H1 (cell line): ENCODE data around the gene PEX3. TPM values are rescaled to one million over a fixed set of nuclear protein-coding genes. Genes with fewer than 3 reads are reported as not detected.

Experiments
- CTCF ChIA-PET: fragments of 300-600 bp; sonication (Branson Sonifier 250); formaldehyde crosslinking; loops from one replicate; lab custom pipeline; 2021; ENCODE audit not compliant: partially characterized antibody; lab: Charles Lee
- POLR2A ChIA-PET: fragments of 300-600 bp; sonication (Branson Sonifier 250); formaldehyde crosslinking; loops from one replicate; lab custom pipeline; 2021; ENCODE audit warnings: inconsistent platforms; ENCODE audit not compliant: partially characterized antibody; lab: Charles Lee
- DNase-seq, 2 experiments: peaks; one replicate each; pipeline versions ENCODE4 v3.0.0 to v3.0.0-alpha.2; 2010 to 2022; ENCODE audit warnings: low spot score in 2 of 2, low read depth in 1 of 2, mixed read lengths in 1 of 2
- FAIRE-seq: peaks from 2 replicates; lab custom pipeline; 2011; peaks lifted over from hg19 to GRCh38; lab: Jason Lieb, UNC
- H2AFZ ChIP-seq: 2 replicates; pipeline ENCODE4 v1.8.1; 2012; ENCODE audit warnings: low read length, inconsistent platforms
- H2AK5ac ChIP-seq: 2 replicates; pipeline ENCODE4 v1.6.1; 2013; ENCODE audit warnings: low read depth, low read length
- H2BK120ac ChIP-seq: replicated peaks from 2 replicates; pipeline ENCODE3; 2013; ENCODE audit warnings: low read depth, low read length, inconsistent platforms
- H2BK12ac ChIP-seq: 2 replicates; pipeline ENCODE4 v1.6.1; 2013; ENCODE audit warnings: low read depth, low read length
- H2BK15ac ChIP-seq: 2 replicates; pipeline ENCODE4 v1.6.1; 2013; ENCODE audit warnings: low read length
- H2BK20ac ChIP-seq: 2 replicates; pipeline ENCODE4 v1.6.1; 2013; ENCODE audit warnings: low read length
- H2BK5ac ChIP-seq: 2 replicates; pipeline ENCODE4 v1.6.1; 2013; ENCODE audit warnings: low read depth, low read length
- H3K14ac ChIP-seq: 2 replicates; pipeline ENCODE4 v1.6.1; 2013; ENCODE audit warnings: inconsistent platforms; ENCODE audit not compliant: insufficient read length
- H3K18ac ChIP-seq: 2 replicates; pipeline ENCODE4 v1.6.1; 2013; ENCODE audit warnings: low read length; ENCODE audit errors: extremely low read depth
- H3K23ac ChIP-seq: 2 replicates; pipeline ENCODE4 v1.6.1; 2013; ENCODE audit warnings: inconsistent platforms; ENCODE audit not compliant: insufficient read length
- H3K23me2 ChIP-seq: 2 replicates; pipeline ENCODE4 v1.6.1; 2013; ENCODE audit warnings: low read depth, low read length
- H3K27ac ChIP-seq: 2 replicates; pipeline ENCODE4 v1.6.1; 2011; ENCODE audit warnings: low read depth, low read length, inconsistent platforms
- H3K27me3 ChIP-seq, 4 experiments: replicated peaks in 1 of 4; 1 replicate in 1 of 4; 2 replicates in 3 of 4; pipeline versions ENCODE4 v1.6.1 to v1.8.1; 2011 to 2013; ENCODE audit warnings: low read length in 3 of 4, mild to moderate bottlenecking in 3 of 4, inconsistent platforms in 2 of 4, mixed read lengths in 2 of 4, moderate library complexity in 1 of 4; ENCODE audit not compliant: control insufficient read depth in 3 of 4, insufficient read depth in 3 of 4; ENCODE audit errors: extremely low read depth in 1 of 4
- H3K36me3 ChIP-seq, 4 experiments: 2 replicates each; pipeline versions ENCODE4 v1.6.1 to v1.8.1; 2011 to 2013; ENCODE audit warnings: mild to moderate bottlenecking in 4 of 4, low read length in 3 of 4, moderate library complexity in 2 of 4, control low read depth in 1 of 4, inconsistent platforms in 1 of 4; ENCODE audit not compliant: insufficient read depth in 4 of 4, control insufficient read depth in 2 of 4
- H3K4ac ChIP-seq: replicated peaks from 2 replicates; pipeline ENCODE3; 2013; ENCODE audit warnings: low read length, low read depth, mixed read lengths, inconsistent platforms; ENCODE audit not compliant: insufficient read length
- H3K4me1 ChIP-seq, 4 experiments: replicated peaks in 1 of 4; 1 replicate in 1 of 4; 2 replicates in 3 of 4; pipeline versions ENCODE4 v1.6.1 to v1.8.1; 2011 to 2013; ENCODE audit warnings: low read length in 3 of 4, inconsistent platforms in 2 of 4, mixed read lengths in 1 of 4; ENCODE audit not compliant: insufficient read depth in 4 of 4, control insufficient read depth in 3 of 4
- H3K4me2 ChIP-seq, 2 experiments: 2 replicates each; pipeline versions ENCODE4 v1.6.1 to v1.8.1; 2011 to 2013; ENCODE audit warnings: low read depth in 2 of 2, low read length in 2 of 2, control low read depth in 1 of 2, inconsistent platforms in 1 of 2, mild to moderate bottlenecking in 1 of 2; ENCODE audit not compliant: insufficient read depth in 1 of 2
- H3K4me3 ChIP-seq, 4 experiments: fragments of 200-600, 300-600 bp in 1 of 4; sonication (generic), shearing (Covaris generic), sonication (Bioruptor Twin) in 1 of 4; 2 replicates each; pipeline versions ENCODE4 v1.5.1 to v1.8.1; 2011 to 2016; ENCODE audit warnings: low read length in 4 of 4, low read depth in 3 of 4, control low read depth in 2 of 4, inconsistent platforms in 2 of 4, mild to moderate bottlenecking in 2 of 4, mixed read lengths in 1 of 4, moderate library complexity in 1 of 4; ENCODE audit not compliant: insufficient read depth in 2 of 4; ENCODE audit errors: extremely low read depth in 1 of 4
- H3K56ac ChIP-seq: replicated peaks from 2 replicates; pipeline ENCODE3; 2013; ENCODE audit warnings: low read depth, mild to moderate bottlenecking, mixed read lengths, low read length, inconsistent platforms; ENCODE audit not compliant: insufficient read length
- H3K79me1 ChIP-seq: 2 replicates; pipeline ENCODE4 v1.6.1; 2013; ENCODE audit warnings: low read depth, low read length, control low read depth
- H3K79me2 ChIP-seq, 2 experiments: 2 replicates each; pipeline versions ENCODE4 v1.6.1 to v1.8.1; 2012 to 2013; ENCODE audit warnings: low read length in 2 of 2, mild to moderate bottlenecking in 2 of 2, inconsistent platforms in 1 of 2; ENCODE audit not compliant: insufficient read depth in 2 of 2, control insufficient read depth in 1 of 2
- H3K9ac ChIP-seq, 4 experiments: replicated peaks in 1 of 4; 1 replicate in 1 of 4; 2 replicates in 3 of 4; pipeline versions ENCODE4 v1.6.1 to v1.8.1; 2011 to 2013; ENCODE audit warnings: low read depth in 3 of 4, low read length in 3 of 4, control low read depth in 2 of 4, mild to moderate bottlenecking in 2 of 4, moderate library complexity in 2 of 4, inconsistent platforms in 1 of 4; ENCODE audit errors: extremely low read depth in 1 of 4
- H3K9me3 ChIP-seq, 2 experiments: 2 replicates each; pipeline versions ENCODE4 v1.6.1 to v1.8.1; 2012 to 2013; ENCODE audit warnings: mild to moderate bottlenecking in 2 of 2, moderate library complexity in 2 of 2, control low read depth in 1 of 2, inconsistent platforms in 1 of 2, low read depth in 1 of 2, low read length in 1 of 2, mixed read lengths in 1 of 2; ENCODE audit not compliant: insufficient read depth in 2 of 2
- H4K20me1 ChIP-seq, 2 experiments: replicated peaks in 1 of 2; 2 replicates each; pipeline versions ENCODE3 to v1.8.1; 2011 to 2013; ENCODE audit warnings: inconsistent platforms in 2 of 2, low read length in 2 of 2, mild to moderate bottlenecking in 1 of 2; ENCODE audit not compliant: insufficient read depth in 2 of 2, control insufficient read depth in 1 of 2
- H4K5ac ChIP-seq: 2 replicates; pipeline ENCODE4 v1.6.1; 2013; ENCODE audit warnings: low read length, low read depth, mixed read lengths, inconsistent platforms; ENCODE audit not compliant: insufficient read length
- H4K8ac ChIP-seq: 2 replicates; pipeline ENCODE4 v1.8.0; 2013; ENCODE audit warnings: mild to moderate bottlenecking, moderate library complexity, low read length, inconsistent platforms; ENCODE audit not compliant: insufficient read depth; ENCODE audit errors: extremely low read depth
- H4K91ac ChIP-seq: replicated peaks from 2 replicates; pipeline ENCODE3; 2013; ENCODE audit warnings: low read length, mixed read lengths, inconsistent platforms; ENCODE audit not compliant: insufficient read length
- BCL11A ChIP-seq, 2 experiments: IDR thresholded peaks; one replicate each; pipeline ENCODE4 v1.6.1; 2011; ENCODE audit warnings: low read depth in 2 of 2, low read length in 2 of 2, mild to moderate bottlenecking in 2 of 2
- CEBPB ChIP-seq: IDR thresholded peaks from 2 replicates; pipeline ENCODE4 v1.6.1; 2012; ENCODE audit warnings: low read depth, low read length
- CHD1 ChIP-seq: IDR thresholded peaks from 2 replicates; pipeline ENCODE4 v1.6.1; 2012; ENCODE audit warnings: low read depth, low read length, improper control_type of control experiment
- FOSL1 ChIP-seq: IDR thresholded peaks from 2 replicates; pipeline ENCODE4 v1.6.1; 2011; ENCODE audit warnings: mild to moderate bottlenecking, low read depth, low read length, moderate library complexity; ENCODE audit not compliant: insufficient read depth
- GABPA ChIP-seq: IDR thresholded peaks from 2 replicates; pipeline ENCODE4 v1.6.1; 2011; ENCODE audit warnings: mild to moderate bottlenecking, low read length, moderate library complexity, borderline replicate concordance; ENCODE audit not compliant: insufficient read depth
- NANOG ChIP-seq: IDR thresholded peaks from 2 replicates; pipeline ENCODE4 v1.6.1; 2011; ENCODE audit warnings: low read length, low read depth, mild to moderate bottlenecking, inconsistent platforms; ENCODE audit not compliant: insufficient read depth, poor library complexity, severe bottlenecking
- PHF8 ChIP-seq: fragments of 200-600 bp; sonication (generic); conservative IDR thresholded peaks from 2 replicates; pipeline ENCODE4 v1.7.1; 2012; ENCODE audit warnings: low read depth, mild to moderate bottlenecking, inconsistent platforms, low read length, moderate library complexity
- POLR2A ChIP-seq, 2 experiments: IDR thresholded peaks; 1 replicate in 1 of 2; 2 replicates in 1 of 2; pipeline ENCODE4 v1.6.1; 2011; ENCODE audit warnings: low read depth in 2 of 2, low read length in 2 of 2, mild to moderate bottlenecking in 2 of 2; ENCODE audit errors: control extremely low read depth in 1 of 2
- RBBP5 ChIP-seq: IDR thresholded peaks from 2 replicates; pipeline ENCODE4 v1.7.1; 2012; ENCODE audit warnings: low read depth, mild to moderate bottlenecking, inconsistent platforms, low read length, moderate library complexity, borderline replicate concordance
- SP4 ChIP-seq: IDR thresholded peaks from 2 replicates; pipeline ENCODE4 v1.6.1; 2012; ENCODE audit warnings: low read length, inconsistent platforms
- WGBS, 2 experiments: shearing (Covaris generic) in 1 of 2; methylation state at CpG; one replicate each; pipeline versions ENCODE4 v1.1.6 to v1.1.7; 2013 to 2015; ENCODE audit warnings: low lambda C conversion rate in 2 of 2, mixed read lengths in 2 of 2, inconsistent platforms in 1 of 2, low coverage in 1 of 2, missing lambda C conversion rate in 1 of 2; ENCODE audit not compliant: insufficient replicate concordance in 2 of 2, insufficient coverage in 1 of 2, insufficient read length in 1 of 2; ENCODE audit errors: extremely low coverage in 1 of 2, missing lambda C conversion rate in 1 of 2; 5-methylcytosine and 5-hydroxymethylcytosine counted together
- polyA plus RNA-seq, 7 experiments: library from polyadenylated mRNA; depleted of rRNA in 3 of 7; stranded (reverse) in 5 of 7; unstranded in 2 of 7; fragments of >200 nt in 5 of 7; fragments of 200-250 nt in 2 of 7; gene quantifications; 1 replicate in 5 of 7; 2 replicates in 1 of 7; 4 replicates in 1 of 7; pipeline versions ENCODE4 v1.2.1 to v1.2.3, GENCODE V29; 2011 to 2013; ENCODE audit warnings: missing spikeins in 2 of 7, mixed read lengths in 2 of 7
- total RNA-seq: library from RNA; stranded (reverse); fragmentation: NEBNext Ultra II Directional; extraction: Animal tissue kit (Norgen Biotek cat#: 25700); gene quantifications from 2 replicates; pipeline ENCODE4 v1.2.1, GENCODE V29; 2021
- TF ChIP-seq, protein P1 (sequence below): IDR thresholded peaks from 2 replicates; pipeline ENCODE4 v1.6.1; 2012; ENCODE audit warnings: low read length, inconsistent platforms
- TF ChIP-seq, protein P2 (sequence below): IDR thresholded peaks from 2 replicates; pipeline ENCODE4 v1.6.1; 2012; ENCODE audit warnings: inconsistent platforms

The PEX3 gene
- total and polyA plus RNA-seq, 2 of the 8 experiments (the other 6 are each of a cell fraction or from before 2014, with no cell fraction given): 8.0 to 16.8 TPM

DNA sequence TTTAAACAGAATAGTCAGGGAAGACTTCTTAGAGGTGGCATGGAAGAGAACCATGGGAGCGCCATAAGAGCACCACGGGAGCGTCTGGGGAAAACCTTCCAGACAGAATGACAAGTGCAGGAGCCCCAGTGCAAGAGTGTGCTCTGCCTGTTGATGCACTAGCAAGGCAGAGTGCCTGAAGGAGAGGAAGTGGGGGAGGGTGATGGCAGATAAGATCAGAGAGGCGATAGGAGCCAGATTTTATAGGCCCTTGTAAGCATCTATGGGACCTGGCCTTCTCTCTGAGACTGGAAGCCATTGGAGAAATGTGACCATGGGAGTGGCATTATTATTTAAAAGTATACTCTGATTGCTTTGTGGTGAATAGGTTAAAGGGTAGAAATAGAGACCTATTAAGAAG is 47.8 kb downstream of the PEX3 start:
- WGBS, 2 experiments: 97% methylated on average over 4 of the region's 4 CpGs; no CpG with 5 or more reads in 1 of the 2 experiments
- Histone ChIP-seq H2BK5ac (no peak overlapping the region), H3K9ac (no peak overlapping the region), H3K9me3 (no peaks in the 10 kb centered on the region), H4K5ac (no peak overlapping the region), H3K27ac (no peak overlapping the region), H3K79me2 (no peaks in the 10 kb centered on the region), H2AFZ (no peak overlapping the region), H2BK12ac (no peak overlapping the region), H3K56ac (no peak overlapping the region), H2BK20ac (no peak overlapping the region), H3K27me3 (no peaks in the 10 kb centered on the region), H3K4me2 (no peak overlapping the region), H2BK120ac (no peak overlapping the region), H3K23me2 (no peaks in the 10 kb centered on the region), H3K23ac (no peak overlapping the region), H4K91ac (no peak overlapping the region), H3K18ac (no peak overlapping the region), H3K4me3 (no peak overlapping the region), H3K36me3 (peaks cover 3 to 54% (median 20%) of the 10 kb centered on the region in 4 experiments; a peak in 7 of 8 replicates), H3K79me1 (no peaks in the 10 kb centered on the region), H2AK5ac (no peak overlapping the region), H4K8ac (no peak overlapping the region), H4K20me1 (peaks cover 0 to 2% of the 10 kb centered on the region in 2 experiments), H3K4ac (no peak overlapping the region), H2BK15ac (no peak overlapping the region), H3K4me1 (no peaks in the 10 kb centered on the region), H3K14ac (no peak overlapping the region)
- ChIA-PET POLR2A (interaction anchor here (1.2 to 2.6 kb wide), 2 partner anchors 13 to 18 kb away, joined by 4 to 8 read pairs; partner anchors contain the start of gene FUCA2), CTCF (no interaction called here)
- no peak for DNase-seq
- no peak for FAIRE-seq
- TF ChIP-seq GABPA: no peak
- no peak for TF ChIP-seq CEBPB
- no peak for TF ChIP-seq PHF8
- TF ChIP-seq POLR2A (IDR thresholded peaks at IDR 0.05; ENCODE audit: control extremely low read depth in 1 of 2, low read depth in 2 of 2, low read length in 2 of 2): no peak
- no peak for TF ChIP-seq RBBP5
- no peak for TF ChIP-seq CHD1
- no peak for TF ChIP-seq SP4
- no peak for TF ChIP-seq FOSL1
- TF ChIP-seq, protein P1, sequence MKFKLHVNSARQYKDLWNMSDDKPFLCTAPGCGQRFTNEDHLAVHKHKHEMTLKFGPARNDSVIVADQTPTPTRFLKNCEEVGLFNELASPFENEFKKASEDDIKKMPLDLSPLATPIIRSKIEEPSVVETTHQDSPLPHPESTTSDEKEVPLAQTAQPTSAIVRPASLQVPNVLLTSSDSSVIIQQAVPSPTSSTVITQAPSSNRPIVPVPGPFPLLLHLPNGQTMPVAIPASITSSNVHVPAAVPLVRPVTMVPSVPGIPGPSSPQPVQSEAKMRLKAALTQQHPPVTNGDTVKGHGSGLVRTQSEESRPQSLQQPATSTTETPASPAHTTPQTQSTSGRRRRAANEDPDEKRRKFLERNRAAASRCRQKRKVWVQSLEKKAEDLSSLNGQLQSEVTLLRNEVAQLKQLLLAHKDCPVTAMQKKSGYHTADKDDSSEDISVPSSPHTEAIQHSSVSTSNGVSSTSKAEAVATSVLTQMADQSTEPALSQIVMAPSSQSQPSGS: no peak
- no peak for TF ChIP-seq BCL11A (IDR thresholded peaks at IDR 0.05; ENCODE audit: low read depth in 2 of 2, low read length in 2 of 2)
- TF ChIP-seq, protein P2, sequence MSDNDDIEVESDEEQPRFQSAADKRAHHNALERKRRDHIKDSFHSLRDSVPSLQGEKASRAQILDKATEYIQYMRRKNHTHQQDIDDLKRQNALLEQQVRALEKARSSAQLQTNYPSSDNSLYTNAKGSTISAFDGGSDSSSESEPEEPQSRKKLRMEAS: no peak
- TF ChIP-seq NANOG: no peak
